GM21528 (cell line): ENCODE data around the gene CLDN22.
"Not testable (repeated sequence)": the region's sequence is repeated elsewhere in the genome, so short reads cannot be mapped to it uniquely, and the experiment has no call there.

Experiments
- ATAC-seq: cut with Tn5 transposase; IDR thresholded peaks from one replicate; pipeline ENCODE4 v1.9.1; 2021; ENCODE audit warnings: mild to moderate bottlenecking, moderate library complexity; ENCODE audit not compliant: unreplicated experiment, low FRiP score

CLDN22 gene

DNA sequence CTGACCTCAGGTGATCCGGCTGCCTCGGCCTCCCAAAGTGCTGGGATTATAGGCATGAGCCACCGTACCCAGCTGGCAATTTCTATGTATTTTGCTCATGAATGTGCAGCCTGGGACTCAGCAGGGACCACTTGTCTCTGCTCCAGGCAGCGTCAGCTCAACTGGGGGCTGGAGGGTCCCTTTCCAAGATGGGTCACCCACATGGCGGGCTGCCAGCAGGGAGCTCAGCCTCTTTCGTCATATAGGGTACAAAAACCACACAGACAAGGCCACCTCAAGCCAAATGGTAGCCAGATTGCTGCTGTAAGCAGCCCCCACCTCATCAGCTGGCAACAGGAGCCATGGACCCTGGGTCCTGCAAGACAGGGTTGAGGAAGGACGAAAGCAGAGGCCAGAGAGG is 4.5 kb upstream of the CLDN22 start:
- ATAC-seq, result no peak

DNA sequence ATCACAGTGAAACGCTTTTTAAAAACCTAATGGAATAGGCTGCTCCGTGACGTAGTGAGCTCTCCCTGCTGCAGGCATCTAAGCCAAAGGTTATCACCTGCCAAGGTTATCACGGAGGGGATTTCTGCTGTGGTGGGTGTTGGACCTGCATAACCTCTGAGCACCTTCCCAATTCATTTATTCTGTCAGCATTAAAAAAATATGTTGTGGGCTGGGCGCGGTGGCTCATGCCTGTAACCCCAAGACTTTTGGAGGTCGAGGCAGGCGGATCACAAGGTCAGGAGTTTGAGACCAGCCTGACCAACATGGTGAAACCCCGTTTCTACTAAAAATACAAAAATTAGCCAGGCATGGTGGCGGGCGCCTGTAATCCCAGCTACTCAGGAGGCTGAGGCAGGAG is 4.0 kb upstream of the CLDN22 start:
- not testable (repeated sequence) for ATAC-seq

- ATAC-seq, result no peak
Observed at GRCh38 chr4:183323295-183323694, 3.2 kb upstream of the CLDN22 start.

DNA sequence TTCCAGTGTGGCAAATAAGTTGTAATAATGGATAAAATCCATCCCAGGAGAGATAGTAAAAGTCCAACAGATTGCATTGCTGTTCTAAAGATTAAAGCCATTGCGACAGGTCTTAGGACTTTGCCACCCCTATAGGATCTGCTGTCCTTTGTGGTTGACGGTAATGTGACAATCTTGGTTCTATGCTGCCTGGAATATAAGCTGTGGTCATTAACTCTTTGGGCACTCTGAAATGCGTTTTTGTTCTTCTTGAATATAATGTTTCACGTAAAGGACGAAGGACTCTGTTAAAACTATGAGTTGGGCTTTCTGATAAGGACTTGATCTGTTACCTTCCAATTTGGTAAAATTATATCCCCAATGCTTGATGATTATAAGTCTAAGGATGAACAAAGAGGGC is 2.2 kb upstream of the CLDN22 start, which contains the start of gene CLDN24:
Gene CLDN24 (minus strand): TSS at position 101 of the 400 bp plus-strand sequence. CDS start 0 bp downstream, at position 101.
- no peak for ATAC-seq

DNA sequence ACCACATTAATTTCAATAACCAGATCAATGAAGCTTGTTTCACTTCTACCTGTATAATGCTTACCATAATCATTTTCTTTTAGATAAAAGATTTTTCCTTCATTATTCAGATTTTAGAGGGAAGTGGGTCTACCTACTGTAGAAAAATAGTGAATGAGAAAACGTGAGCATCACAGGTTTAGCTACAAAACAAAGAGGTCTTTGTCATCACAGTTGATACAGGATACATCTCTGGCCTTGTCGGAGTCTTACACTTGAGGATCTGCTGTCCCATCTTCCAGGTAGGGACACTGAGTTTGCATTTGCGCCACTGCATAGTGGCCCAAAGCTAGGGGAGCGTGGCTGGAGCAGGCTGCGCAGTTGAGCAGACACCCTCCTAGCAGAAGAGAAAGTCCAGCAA is 1.4 kb upstream of the CLDN22 start:
- no peak for ATAC-seq

- no peak for ATAC-seq
Observed at GRCh38 chr4:183321079-183321478, 1.0 kb upstream of the CLDN22 start.

GRCh38 chr4:183318656-183319055 is 1.4 kb downstream of the CLDN22 start:
- no peak for ATAC-seq

DNA sequence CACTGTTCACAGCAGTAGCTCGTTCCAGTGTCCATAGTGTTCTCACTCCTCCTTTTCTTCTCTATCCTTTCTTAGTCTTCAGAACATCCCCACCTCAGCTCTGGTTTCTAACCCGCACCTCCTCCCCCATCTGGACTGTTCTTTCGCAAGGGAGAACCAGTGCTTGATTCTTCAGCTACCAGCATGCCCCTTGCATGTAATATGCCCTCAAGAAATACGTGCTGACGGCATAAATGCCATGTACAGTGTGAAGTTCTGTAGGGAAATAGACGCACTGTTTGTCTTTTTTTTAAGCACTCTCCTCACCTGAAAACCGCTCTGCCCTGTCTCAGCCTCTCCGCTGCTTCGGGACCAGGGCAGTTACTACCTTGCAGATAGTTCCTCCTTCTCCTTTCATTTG is 5.3 kb downstream of the CLDN22 start:
- no peak for ATAC-seq

- no peak for ATAC-seq
Observed at GRCh38 chr4:183314336-183314735, 5.7 kb downstream of the CLDN22 start.

GRCh38 chr4:183312841-183313240 is 7.2 kb downstream of the CLDN22 start:
- ATAC-seq, result no peak

GRCh38 chr4:183306811-183307210 is 13.3 kb downstream of the CLDN22 start:
- ATAC-seq, result no peak

- no peak for ATAC-seq
Observed at GRCh38 chr4:183304538-183304937, 15.5 kb downstream of the CLDN22 start.

GRCh38 chr4:183304067-183304466 is 16.0 kb downstream of the CLDN22 start:
- ATAC-seq, result no peak

GRCh38 chr4:183303301-183303700 is 16.8 kb downstream of the CLDN22 start:
- no peak for ATAC-seq

DNA sequence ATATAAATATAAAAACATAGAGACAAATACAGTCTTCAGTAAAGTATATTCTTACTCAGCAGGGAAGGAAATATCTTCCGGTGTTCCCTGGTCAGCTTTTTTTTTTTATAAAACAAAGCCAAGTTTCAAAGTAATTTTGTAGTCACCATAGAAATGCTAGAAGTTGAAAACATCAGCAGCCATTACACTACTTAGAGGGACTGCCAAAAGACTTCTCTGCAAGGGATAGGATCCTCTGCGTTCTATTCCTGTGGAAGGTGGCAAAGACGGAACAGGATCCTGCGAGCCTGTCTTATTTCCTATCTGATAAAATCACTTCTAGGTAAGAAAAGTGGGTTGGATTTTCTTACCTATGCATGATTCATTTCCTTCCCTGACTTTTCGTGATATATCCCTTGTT is 19.4 kb downstream of the CLDN22 start:
- no peak for ATAC-seq

- no peak for ATAC-seq
Observed at GRCh38 chr4:183300070-183300469, 20.0 kb downstream of the CLDN22 start.

DNA sequence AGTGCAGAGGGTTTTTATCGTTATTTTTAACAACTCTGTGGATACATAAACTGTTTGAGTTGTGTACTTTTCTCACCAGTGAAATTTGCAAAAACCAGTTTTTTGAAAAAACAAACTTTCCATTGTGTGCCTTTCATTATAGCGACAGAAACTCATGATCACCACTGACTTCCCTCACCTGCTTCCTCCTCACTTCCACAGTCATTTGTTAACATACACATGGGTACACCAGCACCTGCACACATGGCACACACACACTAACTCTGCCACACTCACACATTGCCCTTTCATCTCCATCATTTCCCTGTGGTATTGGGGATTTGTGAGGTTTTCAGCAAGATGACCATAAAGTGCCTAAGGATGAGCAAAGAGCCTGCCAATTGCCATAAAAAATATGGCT is 20.6 kb downstream of the CLDN22 start:
- ATAC-seq, result no peak

- ATAC-seq, result no peak
Observed at GRCh38 chr4:183297675-183298074, 22.4 kb downstream of the CLDN22 start.

- ATAC-seq, result no peak
Observed at GRCh38 chr4:183295711-183296110, 24.4 kb downstream of the CLDN22 start.

DNA sequence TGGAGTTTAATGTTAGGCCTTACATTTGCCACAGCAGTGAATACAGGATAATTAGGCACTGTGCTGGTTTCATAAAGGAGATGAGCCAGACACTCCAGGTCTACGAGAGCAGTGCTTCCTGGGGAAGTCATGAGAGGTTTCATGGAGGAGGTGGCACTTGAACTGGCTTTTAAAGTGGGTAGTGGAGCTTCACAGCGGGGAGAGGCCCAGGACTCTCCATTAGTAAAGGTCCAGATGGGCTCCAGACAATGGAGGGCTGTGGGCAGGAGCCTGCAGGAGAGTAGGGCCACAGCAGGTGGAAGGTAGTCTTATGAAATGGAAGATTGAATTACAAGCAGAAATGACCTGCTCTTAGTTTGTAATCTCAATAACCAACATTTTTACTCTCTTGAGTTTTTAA is 29.0 kb downstream of the CLDN22 start:
- no peak for ATAC-seq

DNA sequence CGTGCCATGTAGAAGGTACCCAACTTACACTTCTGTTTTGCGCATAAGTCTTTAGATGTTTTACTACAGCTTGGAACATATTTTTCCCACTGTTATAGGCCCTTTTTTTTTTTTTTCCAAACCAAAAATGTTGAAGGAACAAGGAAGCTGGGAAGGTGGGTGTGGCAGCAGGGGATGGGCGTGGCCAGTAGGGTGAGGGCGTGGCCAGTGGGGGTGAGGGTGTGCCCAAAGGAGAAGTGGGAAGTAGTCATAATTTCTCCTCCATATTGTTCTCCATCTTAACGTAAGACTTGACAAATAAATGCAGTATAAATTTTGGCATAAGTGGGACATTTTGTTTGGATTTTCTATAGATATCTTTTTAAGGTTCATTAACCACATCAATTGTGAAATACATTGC is 30.4 kb downstream of the CLDN22 start:
- no peak for ATAC-seq

GRCh38 chr4:183288955-183289354 is 31.1 kb downstream of the CLDN22 start:
- no peak for ATAC-seq

DNA sequence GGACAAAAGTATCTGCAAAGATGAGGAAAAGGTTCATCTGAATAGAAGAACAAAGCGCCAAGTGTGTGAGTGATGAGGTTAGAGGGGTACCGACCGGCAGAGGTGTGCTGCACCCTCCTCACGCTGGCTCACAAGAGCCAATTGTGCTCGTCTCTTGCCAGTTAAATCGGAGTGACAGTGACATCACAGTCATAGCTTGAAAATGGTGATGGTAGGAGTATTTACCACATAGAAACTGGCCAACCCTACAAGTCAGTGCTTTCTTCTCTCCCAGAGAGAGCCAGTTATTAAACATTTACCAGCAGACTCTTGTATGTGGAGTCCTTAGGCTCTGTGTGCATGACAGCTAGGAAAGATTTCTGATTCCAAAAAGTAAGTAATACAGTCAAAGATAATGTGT is 32.4 kb downstream of the CLDN22 start:
- peak; percentile 82 for ATAC-seq
